Uterus (tissue), 2 donors: ENCODE results near the gene RUNX1.

ENCODE experiments used
- POLR2A ChIP-seq, 2 donors: fragments of 450-650 bp; IDR thresholded peaks; one replicate each; pipeline ENCODE4 v1.6.1; 2016; ENCODE audit warnings: antibody characterized with exemption in 2 of 2, mild to moderate bottlenecking in 1 of 2, moderate library complexity in 1 of 2
- TF ChIP-seq, protein P1 (sequence below), 4 experiments: fragments of 200-600 bp in 2 of 4; fragments of 450-650 bp in 2 of 4; sonication (generic) in 2 of 4; IDR thresholded peaks; one replicate each; pipeline ENCODE4 v1.5.1; 2016 to 2019; ENCODE audit warnings: antibody characterized with exemption in 4 of 4, mild to moderate bottlenecking in 2 of 4, moderate library complexity in 1 of 4

DNA sequence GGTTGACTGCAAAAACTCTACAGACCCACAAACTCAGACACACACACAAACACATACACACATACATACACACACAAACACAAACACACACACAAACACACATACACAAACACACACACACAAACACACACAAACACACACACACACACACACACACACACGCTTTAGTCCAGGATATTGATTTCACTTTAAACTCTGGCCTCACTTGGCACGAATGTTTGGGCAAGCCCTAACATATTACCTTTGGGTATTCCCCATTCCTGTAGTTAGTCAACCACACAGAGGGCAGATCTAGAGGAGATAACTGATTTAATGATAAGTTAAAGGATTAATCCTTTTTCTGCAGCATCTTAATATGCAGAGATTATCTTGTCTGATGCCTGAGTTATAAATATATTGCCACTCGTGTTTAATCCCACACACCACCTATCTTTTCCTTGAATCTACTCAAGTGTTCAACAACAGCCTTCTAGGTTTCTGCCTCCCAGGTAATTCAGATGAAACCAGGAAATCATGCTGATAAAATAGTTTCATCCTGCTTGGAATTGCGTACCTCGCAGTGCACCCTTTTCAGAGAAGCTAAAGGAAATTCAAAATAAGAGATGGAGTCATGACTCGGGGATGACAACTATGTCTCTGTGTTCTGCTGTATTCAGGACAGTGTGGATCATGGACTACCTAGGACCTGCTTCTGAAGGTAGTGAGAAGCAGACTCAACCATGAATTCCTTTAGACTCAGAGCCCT lies 14.5 kb upstream of the RUNX1 start:
- TF ChIP-seq, protein P1, sequence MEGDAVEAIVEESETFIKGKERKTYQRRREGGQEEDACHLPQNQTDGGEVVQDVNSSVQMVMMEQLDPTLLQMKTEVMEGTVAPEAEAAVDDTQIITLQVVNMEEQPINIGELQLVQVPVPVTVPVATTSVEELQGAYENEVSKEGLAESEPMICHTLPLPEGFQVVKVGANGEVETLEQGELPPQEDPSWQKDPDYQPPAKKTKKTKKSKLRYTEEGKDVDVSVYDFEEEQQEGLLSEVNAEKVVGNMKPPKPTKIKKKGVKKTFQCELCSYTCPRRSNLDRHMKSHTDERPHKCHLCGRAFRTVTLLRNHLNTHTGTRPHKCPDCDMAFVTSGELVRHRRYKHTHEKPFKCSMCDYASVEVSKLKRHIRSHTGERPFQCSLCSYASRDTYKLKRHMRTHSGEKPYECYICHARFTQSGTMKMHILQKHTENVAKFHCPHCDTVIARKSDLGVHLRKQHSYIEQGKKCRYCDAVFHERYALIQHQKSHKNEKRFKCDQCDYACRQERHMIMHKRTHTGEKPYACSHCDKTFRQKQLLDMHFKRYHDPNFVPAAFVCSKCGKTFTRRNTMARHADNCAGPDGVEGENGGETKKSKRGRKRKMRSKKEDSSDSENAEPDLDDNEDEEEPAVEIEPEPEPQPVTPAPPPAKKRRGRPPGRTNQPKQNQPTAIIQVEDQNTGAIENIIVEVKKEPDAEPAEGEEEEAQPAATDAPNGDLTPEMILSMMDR (IDR thresholded peaks at IDR 0.05): no peak
- no peak for TF ChIP-seq POLR2A (IDR thresholded peaks at IDR 0.05)
